Adrenal gland (tissue), 12 donors: Measurements from ENCODE around the gene PEPD. TPM values are rescaled to one million over a fixed set of nuclear protein-coding genes. Genes with fewer than 3 reads are reported as not detected.
A peak's percentile ranks its signal among the peaks of the same experiment; 100 is the strongest.

ENCODE experiments used
- DNase-seq, 7 donors: peaks; one replicate each; pipeline ENCODE4 v3.0.0-alpha.2; 2019 to 2020
- H3K27ac ChIP-seq, 5 donors: fragments of 200-600 bp; sonication (generic) in 4 of 5; 1 replicate in 3 of 5; 2 replicates in 2 of 5; pipeline versions ENCODE4 v1.5.1 to v1.8.0; 2016 to 2020; ENCODE audit warnings: mild to moderate bottlenecking in 1 of 5
- H3K27me3 ChIP-seq: fragments of 200-600 bp; 2 replicates; pipeline ENCODE4 v1.8.0; 2021
- H3K36me3 ChIP-seq, 2 donors: fragments of 200-600 bp; replicated peaks in 1 of 2; 1 replicate in 1 of 2; 2 replicates in 1 of 2; pipeline versions ENCODE4 v1.5.1 to v1.8.0; 2018 to 2022
- H3K4me1 ChIP-seq, 2 donors: fragments of 200-600 bp; replicated peaks in 1 of 2; 1 replicate in 1 of 2; 2 replicates in 1 of 2; pipeline versions ENCODE4 v1.5.1 to v1.8.0; 2018 to 2021
- H3K4me3 ChIP-seq, 4 donors: fragments of 200-600 bp; sonication (generic) in 3 of 4; one replicate each; pipeline ENCODE4 v1.5.1; 2016 to 2018
- H3K9me3 ChIP-seq, 3 donors: fragments of 200-600 bp; sonication (generic) in 1 of 3; replicated peaks in 1 of 3; 1 replicate in 2 of 3; 2 replicates in 1 of 3; pipeline versions ENCODE4 v1.5.1 to v1.8.0; 2016 to 2021
- CTCF ChIP-seq, 6 experiments: fragments of 450-650 bp in 4 of 6; fragments of 200-600 bp in 2 of 6; sonication (generic) in 1 of 6; IDR thresholded peaks; 1 replicate in 5 of 6; 2 replicates in 1 of 6; pipeline versions ENCODE4 v1.5.1 to v1.8.0; 2016 to 2021; ENCODE audit warnings: antibody characterized with exemption in 6 of 6, mild to moderate bottlenecking in 2 of 6, moderate library complexity in 1 of 6
- POLR2A ChIP-seq, 2 donors: fragments of 450-650 bp; IDR thresholded peaks; one replicate each; pipeline ENCODE4 v1.6.1; 2017; ENCODE audit warnings: antibody characterized with exemption in 2 of 2, mild to moderate bottlenecking in 2 of 2, moderate library complexity in 1 of 2
- WGBS, 4 donors: extraction: QIAGEN DNeasy Blood & Tissue Kit in 2 of 4; methylation state at CpG; one replicate each; pipeline versions ENCODE4 v1.1.5 to v1.1.7; 2013 to 2017; 5-methylcytosine and 5-hydroxymethylcytosine counted together
- intact Hi-C, 2 donors: fragments of 100-400 bp; cut with DNase I; formaldehyde crosslinking; loops; one replicate each; pipeline versions ENCODE4 v1.14.1 to v1.15.0; 2022 to 2023
- polyA plus RNA-seq, 3 donors: library from polyadenylated mRNA; stranded (reverse); fragments of 200-250 nt in 2 of 3; fragments of 350-450 nt in 1 of 3; fragmentation: Illumina TruSeq in 1 of 3; extraction: RNeasy Lipid Tissue Mini Kit (QIAGEN cat#74804) in 1 of 3; gene quantifications; one replicate each; pipeline ENCODE4 v1.2.3, GENCODE V29; 2013 to 2014
- total RNA-seq, 9 donors: library from RNA; depleted of rRNA in 4 of 9; stranded (reverse); fragments of >200 nt in 4 of 9; fragments of 120-200 nt in 1 of 9; fragmentation: NEBNext Ultra II Directional in 1 of 9; extraction: Animal tissue kit (Norgen Biotek cat#: 25700) in 1 of 9; gene quantifications; one replicate each; pipeline versions ENCODE4 v1.1.0 to v1.2.4, GENCODE V29; 2013 to 2023
- donor health status: healthy with polysubstance abuse.
- donor health status: Bipolar disorder and iron deficiency.
- donor health status: DM: yes; HTN: yes; CAD: no.
- donor health status: DM: no; HTN: no; CAD: no.
- donor health status: DM: no; HTN: no; CAD: no.
- donor health status: DM: yes; HTN: yes; CAD: no.

PEPD gene
- total and polyA plus RNA-seq, 12 donors, result 24.4 to 311 (median 116) TPM

DNA sequence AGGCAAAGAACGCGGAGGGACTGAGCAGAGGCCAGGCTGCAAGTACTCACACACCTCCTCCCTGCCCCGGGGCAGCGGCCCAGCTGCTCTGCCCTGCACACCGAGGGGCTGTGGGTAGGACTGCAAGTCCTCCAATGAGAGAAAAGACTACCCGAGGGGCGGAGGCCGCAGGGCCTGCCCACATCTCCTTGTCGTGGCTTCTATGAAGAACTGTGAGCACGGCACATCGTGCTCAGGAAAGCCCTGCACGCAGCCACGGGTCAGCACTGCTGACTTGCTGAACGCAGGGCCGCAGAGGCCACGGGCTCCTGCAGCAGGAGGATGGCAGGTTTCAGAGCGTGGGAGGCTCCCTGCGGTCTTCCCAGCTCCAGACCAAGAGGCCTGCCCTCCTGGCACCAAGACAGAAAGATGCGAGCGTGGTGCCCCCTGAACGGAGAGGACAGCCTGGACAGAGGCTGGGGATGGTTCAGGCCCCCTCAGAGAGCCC is 110.6 kb downstream of the PEPD start:
- no peaks in the 10 kb centered on the region for H3K36me3 ChIP-seq
- DNase-seq, result peak in 1 of 7 donors; percentile 70
- no peaks in the 10 kb centered on the region for H3K9me3 ChIP-seq
- H3K27ac ChIP-seq, result no peak overlapping the region
- H3K4me3 ChIP-seq, result no peak overlapping the region
- WGBS, 4 donors, result 76 to 84% (median 79%) methylated on average over 11 to 21 of the region's 21 CpGs
- H3K4me1 ChIP-seq, result no peaks in the 10 kb centered on the region
- TF ChIP-seq CTCF (IDR thresholded peaks at IDR 0.05), result no peak
- TF ChIP-seq POLR2A (IDR thresholded peaks at IDR 0.05), result no peak
- intact Hi-C loops, result no loop called here
- no peaks in the 10 kb centered on the region for H3K27me3 ChIP-seq

DNA sequence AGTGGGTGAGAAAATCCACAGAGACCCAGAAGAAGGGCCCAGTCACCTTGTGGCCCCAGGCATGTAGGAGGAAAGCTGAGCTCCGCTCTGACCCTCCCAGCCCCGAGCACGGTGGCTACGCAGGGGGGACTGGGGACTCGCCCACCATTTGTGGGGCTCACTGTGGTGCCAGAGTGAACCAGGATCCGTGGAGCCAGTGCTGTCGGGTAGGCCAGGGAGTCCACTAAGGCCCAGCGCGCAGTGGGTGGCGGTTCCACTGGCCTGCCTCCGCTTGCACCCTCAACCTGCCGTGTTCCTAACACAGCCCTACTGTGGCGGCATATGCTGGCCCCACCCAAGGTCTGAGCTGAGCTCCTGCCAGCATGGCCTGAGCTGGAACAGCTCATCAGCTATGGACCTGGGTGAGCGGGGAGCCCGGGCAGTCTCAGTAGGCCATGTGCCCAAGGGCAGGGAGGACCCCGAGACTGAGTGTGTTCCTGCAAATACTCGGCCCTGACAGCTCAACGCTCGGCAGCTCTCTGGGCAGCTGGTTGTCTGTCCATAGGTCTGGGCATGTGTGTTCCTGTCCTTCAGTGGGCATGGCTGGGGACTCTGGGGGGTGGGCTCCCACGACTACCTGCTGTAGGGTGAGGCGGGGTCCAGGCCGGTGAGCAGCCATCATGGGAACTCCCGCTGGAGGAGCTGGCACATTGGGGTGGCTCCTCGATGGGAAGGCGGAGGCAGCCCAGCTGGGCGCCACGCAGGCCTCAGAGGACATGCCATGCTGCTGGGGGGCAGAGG is 111.5 kb downstream of the PEPD start:
- no peak for DNase-seq

DNA sequence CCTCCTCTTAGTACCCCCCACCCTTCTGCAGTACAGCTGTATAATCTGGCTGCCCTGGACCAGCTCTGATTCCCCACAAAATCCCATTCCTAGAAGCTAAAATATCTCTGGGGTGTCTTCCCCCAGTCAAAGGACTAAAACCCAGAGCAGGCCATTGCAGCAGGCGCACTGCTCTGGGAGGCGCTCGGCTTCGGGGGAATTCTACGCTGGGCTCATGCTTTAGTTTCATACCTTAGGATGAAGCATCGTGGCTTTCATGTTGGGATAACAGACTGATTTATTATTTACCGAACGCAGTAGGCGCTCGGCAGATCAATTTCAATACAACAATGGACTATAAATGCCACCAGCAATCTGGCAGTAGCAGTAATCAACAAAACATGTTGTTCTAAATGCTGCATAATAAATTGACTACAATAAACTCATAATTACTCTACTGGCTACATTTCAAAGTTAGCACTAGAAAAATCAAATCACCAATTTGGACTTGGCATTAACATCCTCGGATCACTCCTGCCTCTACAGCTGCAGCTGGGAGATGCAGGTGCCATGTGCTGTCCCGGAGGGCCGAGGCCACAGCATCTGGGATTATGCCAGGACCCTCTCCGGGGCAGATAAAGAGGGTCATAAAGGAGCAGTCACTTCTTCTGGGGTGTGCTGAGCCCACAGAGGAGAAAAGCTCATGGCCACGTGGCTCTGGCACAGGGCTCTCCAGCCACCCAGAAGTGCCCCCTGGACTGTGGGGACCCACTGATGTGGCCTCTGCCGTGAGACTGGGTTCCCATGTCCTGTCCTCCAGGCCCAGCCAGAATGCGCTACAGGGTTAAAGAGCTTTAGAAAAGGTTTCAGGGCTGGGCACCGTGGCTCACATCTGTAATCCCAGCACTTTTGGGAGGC is 112.8 kb downstream of the PEPD start:
- H3K36me3 ChIP-seq, result no peaks in the 10 kb centered on the region
- no peak overlapping the region for H3K4me3 ChIP-seq
- no peaks in the 10 kb centered on the region for H3K4me1 ChIP-seq
- H3K27ac ChIP-seq, result no peak overlapping the region
- DNase-seq, result no peak
- intact Hi-C loops, result loop anchor here (5.0 to 10.0 kb wide), 2 partner anchors 166 to 264 kb away; no protein-coding TSS in a partner anchor
- TF ChIP-seq POLR2A (IDR thresholded peaks at IDR 0.05), result no peak
- TF ChIP-seq CTCF (IDR thresholded peaks at IDR 0.05), result no peak
- H3K27me3 ChIP-seq, result no peaks in the 10 kb centered on the region
- no peaks in the 10 kb centered on the region for H3K9me3 ChIP-seq
- 82 to 90% (median 86%) methylated on average over 15 to 18 of the region's 18 CpGs for WGBS, 4 donors

More for the DNA sequence above, 111.5 kb downstream of the PEPD start:
- no peak for TF ChIP-seq POLR2A (IDR thresholded peaks at IDR 0.05)
- TF ChIP-seq CTCF (IDR thresholded peaks at IDR 0.05), result no peak
- Histone ChIP-seq H3K4me1 (no peaks in the 10 kb centered on the region), H3K27ac (no peak overlapping the region), H3K9me3 (no peaks in the 10 kb centered on the region), H3K4me3 (no peak overlapping the region), H3K36me3 (no peaks in the 10 kb centered on the region), H3K27me3 (no peaks in the 10 kb centered on the region)
- 91 to 99% (median 93%) methylated on average over 9 to 27 of the region's 27 CpGs for WGBS, 4 donors
- intact Hi-C loops, result loop anchor here (5.0 to 10.0 kb wide), 2 partner anchors 168 to 265 kb away; no protein-coding TSS in a partner anchor

GRCh38 chr19:33408116-33408515 is 113.5 kb downstream of the PEPD start:
- intact Hi-C loops, result loop anchor here (5.0 to 10.0 kb wide), 2 partner anchors 166 to 263 kb away; no protein-coding TSS in a partner anchor

More at GRCh38 chr19:33408116-33408515, 113.5 kb downstream of the PEPD start:
- WGBS, 4 donors, result 86 to 92% (median 90%) methylated on average over 4 to 13 of the region's 13 CpGs
- H3K36me3 ChIP-seq, result no peaks in the 10 kb centered on the region
- no peaks in the 10 kb centered on the region for H3K4me1 ChIP-seq
- no peak overlapping the region for H3K27ac ChIP-seq
- no peak for DNase-seq
- no peaks in the 10 kb centered on the region for H3K9me3 ChIP-seq
- TF ChIP-seq CTCF (IDR thresholded peaks at IDR 0.05) (no peak), POLR2A (IDR thresholded peaks at IDR 0.05) (no peak)
- H3K4me3 ChIP-seq, result no peak overlapping the region
- H3K27me3 ChIP-seq, result no peaks in the 10 kb centered on the region
